ENCODE results near the gene PCED1B.

PCED1B gene

DNA sequence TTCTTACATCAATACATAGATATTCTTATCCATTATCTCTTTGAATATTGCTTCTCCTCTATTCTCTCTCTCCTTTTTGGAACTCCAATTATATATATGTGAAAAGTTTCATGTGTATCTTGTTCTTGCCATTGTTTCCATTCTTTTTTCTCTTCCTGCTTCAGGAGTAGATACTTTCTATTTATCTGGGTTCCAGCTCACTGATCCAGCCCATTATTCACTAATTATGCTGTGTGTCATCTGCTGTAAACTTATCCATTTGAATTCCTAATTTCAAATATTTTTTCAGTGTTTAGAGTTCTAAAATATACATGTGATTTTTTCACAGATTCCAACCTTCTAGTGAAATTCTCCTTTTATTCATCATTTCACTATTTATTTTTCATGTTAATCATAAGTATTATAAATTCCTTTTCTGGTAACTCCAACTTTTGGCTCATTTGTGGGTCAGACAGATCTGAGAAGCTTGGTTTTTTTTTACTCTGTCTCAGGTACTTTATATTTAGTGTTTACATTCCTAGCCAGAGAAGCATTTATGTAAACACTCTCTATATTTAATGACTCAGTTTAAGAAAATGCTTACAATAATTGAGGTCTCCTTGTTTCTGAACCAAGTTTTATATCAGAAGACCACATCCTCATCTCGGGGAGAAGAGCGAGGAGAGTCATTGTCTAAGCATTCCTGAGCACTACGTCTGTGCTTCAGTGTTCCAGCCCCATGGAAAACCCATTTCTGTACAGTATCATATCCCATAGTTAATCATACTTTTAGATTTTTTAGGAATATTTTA is 16.2 kb downstream of the PCED1B start:
- H3K36me3 ChIP-seq (ENCODE audit: control insufficient read depth in 2 of 2, insufficient read depth in 1 of 2, low read length in 2 of 2) = no peaks in the 10 kb centered on the region
- H3K27ac ChIP-seq (ENCODE audit: extremely low read depth, low read depth, low read length) = no peak overlapping the region
- TF ChIP-seq ZNF350 (tag by site-specific recombination; IDR thresholded peaks at IDR 0.05) (no peak), ZNF747 (tag by site-specific recombination; IDR thresholded peaks at IDR 0.05) (no peak), ZNF132 (tag by site-specific recombination; IDR thresholded peaks at IDR 0.05; ENCODE audit: borderline replicate concordance) (no peak), ZNF175 (tag by site-specific recombination; IDR thresholded peaks at IDR 0.05) (no peak)
- no peaks in the 10 kb centered on the region for H3K9me3 ChIP-seq (ENCODE audit: control insufficient read depth, insufficient read depth, low read depth, low read length)
- 0 out of 2 replicates have a peak, but pooled peaks cover 3% of the 10 kb centered on the region for H3K4me1 ChIP-seq (ENCODE audit: control insufficient read depth, insufficient read depth, low read length)
- POLR2A ChIA-PET = no interaction called here
- CTCF ChIA-PET = interaction anchor here (1.1 to 2.0 kb wide), 3 partner anchors 10 to 74 kb away, joined by 5 to 10 read pairs (median 5); no protein-coding TSS in a partner anchor
- no peak overlapping the region for H3K4me3 ChIP-seq (ENCODE audit: low read depth, low read length)

DNA sequence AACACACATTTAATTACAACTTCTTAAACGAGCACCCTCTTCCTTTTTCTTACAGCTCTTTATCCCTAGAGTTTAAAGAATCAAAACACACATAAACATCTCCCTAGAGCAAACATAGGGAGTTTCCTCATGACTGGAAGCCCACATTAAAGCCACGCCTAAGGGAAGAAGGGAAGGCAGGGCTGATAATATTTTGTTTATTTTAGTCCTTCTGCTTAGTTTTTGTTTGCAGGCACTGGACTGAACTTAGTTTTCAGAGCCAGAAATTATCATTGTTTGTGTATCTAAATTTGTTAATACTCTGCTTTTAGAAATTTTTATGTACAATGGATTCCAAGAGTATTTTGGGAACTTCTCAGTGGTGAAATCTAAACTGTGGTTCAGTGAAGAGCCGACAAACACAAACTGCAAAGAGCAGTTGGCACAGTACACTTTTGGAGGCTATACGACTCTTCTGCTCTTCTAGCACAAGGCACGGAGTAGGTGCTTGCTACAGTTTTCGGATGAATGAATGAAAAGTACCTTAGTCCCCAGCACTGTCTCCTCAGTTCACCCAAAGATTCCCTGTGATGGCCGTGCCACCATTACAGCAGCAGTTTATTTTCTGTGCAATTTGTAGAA is 18.0 kb downstream of the PCED1B start:
- no peak for TF ChIP-seq ZBTB11 (tag by site-specific recombination; conservative IDR thresholded peaks at IDR 0.05; ENCODE audit: low read depth)
- TF ChIP-seq ZNF114 (tag by site-specific recombination; IDR thresholded peaks at IDR 0.05) = no peak
- TF ChIP-seq ZFP37 (tag by site-specific recombination; IDR thresholded peaks at IDR 0.05) = no peak
- no peak for TF ChIP-seq ZNF157 (tag by site-specific recombination; IDR thresholded peaks at IDR 0.05)
- no peak for TF ChIP-seq ZNF623 (tag by site-specific recombination; IDR thresholded peaks at IDR 0.05)
- no peak for TF ChIP-seq ZNF335 (tag by site-specific recombination; conservative IDR thresholded peaks at IDR 0.05)
- Histone ChIP-seq H3K4me1 (ENCODE audit: control insufficient read depth, insufficient read depth, low read length) (0 out of 2 replicates have a peak, but pooled peaks cover 3% of the 10 kb centered on the region), H3K9me3 (ENCODE audit: control insufficient read depth, insufficient read depth, low read depth, low read length) (no peaks in the 10 kb centered on the region), H3K27ac (ENCODE audit: extremely low read depth, low read depth, low read length) (no peak overlapping the region), H3K36me3 (ENCODE audit: control insufficient read depth in 2 of 2, insufficient read depth in 1 of 2, low read length in 2 of 2) (no peaks in the 10 kb centered on the region), H3K4me3 (ENCODE audit: low read depth, low read length) (no peak overlapping the region)
- ChIA-PET POLR2A (interaction anchor here (0.6 kb wide), 1 partner anchor 124 kb away, joined by 3 read pairs; no protein-coding TSS in a partner anchor), CTCF (interaction anchor here (1.0 to 2.0 kb wide), 2 partner anchors 24 to 26 kb away, joined by 3 to 10 read pairs; no protein-coding TSS in a partner anchor)

GRCh38 chr12:47098099-47098498 is 18.7 kb downstream of the PCED1B start:
- Histone ChIP-seq H3K4me1 (ENCODE audit: control insufficient read depth, insufficient read depth, low read length) (0 out of 2 replicates have a peak, but pooled peaks cover 3% of the 10 kb centered on the region), H3K36me3 (ENCODE audit: control insufficient read depth in 2 of 2, insufficient read depth in 1 of 2, low read length in 2 of 2) (no peaks in the 10 kb centered on the region), H3K4me3 (ENCODE audit: low read depth, low read length) (no peak overlapping the region), H3K27ac (ENCODE audit: extremely low read depth, low read depth, low read length) (no peak overlapping the region), H3K9me3 (ENCODE audit: control insufficient read depth, insufficient read depth, low read depth, low read length) (no peaks in the 10 kb centered on the region)
- CTCF ChIA-PET = interaction anchor here (1.0 kb wide), 1 partner anchor 25 kb away, joined by 3 read pairs; no protein-coding TSS in a partner anchor
- POLR2A ChIA-PET = no interaction called here
- no peak for TF ChIP-seq ZNF701 (tag by site-specific recombination; IDR thresholded peaks at IDR 0.05)
- TF ChIP-seq PRDM4 (tag by site-specific recombination; IDR thresholded peaks at IDR 0.05) = no peak
- no peak for TF ChIP-seq SP2 (tag by site-specific recombination; IDR thresholded peaks at IDR 0.05)
- no peak for TF ChIP-seq ZNF571 (tag by site-specific recombination; IDR thresholded peaks at IDR 0.05)
- TF ChIP-seq, protein P1, sequence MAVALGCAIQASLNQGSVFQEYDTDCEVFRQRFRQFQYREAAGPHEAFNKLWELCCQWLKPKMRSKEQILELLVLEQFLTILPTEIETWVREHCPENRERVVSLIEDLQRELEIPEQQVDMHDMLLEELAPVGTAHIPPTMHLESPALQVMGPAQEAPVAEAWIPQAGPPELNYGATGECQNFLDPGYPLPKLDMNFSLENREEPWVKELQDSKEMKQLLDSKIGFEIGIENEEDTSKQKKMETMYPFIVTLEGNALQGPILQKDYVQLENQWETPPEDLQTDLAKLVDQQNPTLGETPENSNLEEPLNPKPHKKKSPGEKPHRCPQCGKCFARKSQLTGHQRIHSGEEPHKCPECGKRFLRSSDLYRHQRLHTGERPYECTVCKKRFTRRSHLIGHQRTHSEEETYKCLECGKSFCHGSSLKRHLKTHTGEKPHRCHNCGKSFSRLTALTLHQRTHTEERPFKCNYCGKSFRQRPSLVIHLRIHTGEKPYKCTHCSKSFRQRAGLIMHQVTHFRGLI (tag by site-specific recombination; IDR thresholded peaks at IDR 0.05) = no peak
- no peak for TF ChIP-seq ZNF623 (tag by site-specific recombination; IDR thresholded peaks at IDR 0.05)
- no peak for TF ChIP-seq KLF8 (tag by site-specific recombination; IDR thresholded peaks at IDR 0.05)
- TF ChIP-seq ZBTB17 (tag by site-specific recombination; IDR thresholded peaks at IDR 0.05) = no peak
- no peak for TF ChIP-seq ZFP41 (tag by site-specific recombination; IDR thresholded peaks at IDR 0.05; ENCODE audit: borderline replicate concordance)
- no peak for TF ChIP-seq MYNN (tag by site-specific recombination; IDR thresholded peaks at IDR 0.05; ENCODE audit: borderline replicate concordance)
- TF ChIP-seq ZNF404 (tag by site-specific recombination; IDR thresholded peaks at IDR 0.05) = no peak
- TF ChIP-seq REPIN1 (tag by site-specific recombination; IDR thresholded peaks at IDR 0.05; ENCODE audit: low read depth) = no peak
- no peak for TF ChIP-seq ZNF19 (tag by site-specific recombination; IDR thresholded peaks at IDR 0.05; ENCODE audit: low read depth)
- no peak for TF ChIP-seq ZNF677 (tag by site-specific recombination; IDR thresholded peaks at IDR 0.05)
- no peak for TF ChIP-seq ZNF112 (tag by site-specific recombination; IDR thresholded peaks at IDR 0.05)

Measured in HEK293 (cell line).